ENCODE data around the gene KDM4B.

KDM4B gene

GRCh38 chr19:5011476-5012238 lies 42.7 kb downstream of the KDM4B start:
- H3K4me3 ChIP-seq (ENCODE audit: low read depth in 1 of 2, low read length in 2 of 2) = no peak overlapping the region
- no peaks in the 10 kb centered on the region for H3K27me3 ChIP-seq (ENCODE audit: control insufficient read depth in 1 of 2, insufficient read depth in 2 of 2, low read length in 2 of 2)
- H3K36me3 ChIP-seq (ENCODE audit: control insufficient read depth in 1 of 2, insufficient read depth in 2 of 2, low read length in 2 of 2) = peaks cover 3 to 9% of the 10 kb centered on the region in 2 donors
- no peak overlapping the region for H3K27ac ChIP-seq (ENCODE audit: low read depth, low read length)
- peaks cover 0 to 5% of the 10 kb centered on the region in 2 donors for H3K4me1 ChIP-seq (ENCODE audit: control insufficient read depth in 1 of 2, insufficient read depth in 2 of 2, low read length in 2 of 2)
- no peak overlapping the region for H3K9ac ChIP-seq (ENCODE audit: low read depth in 1 of 2, low read length in 2 of 2)
- H3K9me3 ChIP-seq (ENCODE audit: control insufficient read depth in 1 of 2, low read length in 2 of 2) = no peaks in the 10 kb centered on the region

DNA sequence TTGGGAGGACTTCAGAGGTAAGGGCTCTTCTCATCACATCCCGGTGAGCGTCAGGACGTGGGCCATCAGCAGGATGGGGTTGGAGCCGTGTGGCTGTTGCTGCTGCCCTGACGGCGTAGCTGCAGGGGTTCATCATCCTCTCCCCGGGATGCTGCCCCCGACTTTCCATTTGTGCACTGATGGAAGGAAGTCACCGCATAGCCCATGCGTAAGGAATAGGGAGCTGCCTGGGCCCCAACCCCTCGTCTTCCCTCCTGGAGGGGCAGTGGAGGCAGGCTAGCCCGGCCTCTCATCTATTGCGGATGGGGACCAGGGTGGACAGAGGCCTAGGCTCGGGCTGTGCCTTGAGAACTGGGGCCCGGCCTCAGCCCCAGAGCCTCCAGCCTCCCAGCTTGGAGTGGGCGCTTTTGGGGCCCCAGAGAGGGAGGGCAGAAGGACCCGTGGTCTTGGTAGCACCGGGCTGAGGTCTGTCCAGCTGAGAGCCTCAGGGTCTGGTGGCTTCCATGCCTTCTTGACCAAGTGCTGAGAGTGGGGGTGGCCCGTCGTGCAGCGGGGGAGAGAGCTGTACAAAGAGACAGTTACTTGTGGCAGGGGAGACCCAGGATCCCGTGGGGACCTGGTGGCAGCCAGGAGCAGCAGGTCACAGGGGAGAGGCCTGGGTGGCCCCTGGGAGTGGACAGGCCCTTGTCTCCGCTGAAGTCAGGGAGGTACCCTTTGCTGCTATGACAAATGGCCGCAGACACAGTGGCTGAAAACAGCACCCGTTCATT lies 44.0 kb downstream of the KDM4B start:
- Histone ChIP-seq H3K4me1 (ENCODE audit: control insufficient read depth in 1 of 2, insufficient read depth in 2 of 2, low read length in 2 of 2) (peaks cover 0 to 5% of the 10 kb centered on the region in 2 donors), H3K27me3 (ENCODE audit: control insufficient read depth in 1 of 2, insufficient read depth in 2 of 2, low read length in 2 of 2) (no peaks in the 10 kb centered on the region), H3K36me3 (ENCODE audit: control insufficient read depth in 1 of 2, insufficient read depth in 2 of 2, low read length in 2 of 2) (peaks cover 6 to 13% of the 10 kb centered on the region in 2 donors), H3K27ac (ENCODE audit: low read depth, low read length) (no peak overlapping the region), H3K9me3 (ENCODE audit: control insufficient read depth in 1 of 2, low read length in 2 of 2) (no peaks in the 10 kb centered on the region), H3K4me3 (ENCODE audit: low read depth in 1 of 2, low read length in 2 of 2) (no peak overlapping the region), H3K9ac (ENCODE audit: low read depth in 1 of 2, low read length in 2 of 2) (no peak overlapping the region)

DNA sequence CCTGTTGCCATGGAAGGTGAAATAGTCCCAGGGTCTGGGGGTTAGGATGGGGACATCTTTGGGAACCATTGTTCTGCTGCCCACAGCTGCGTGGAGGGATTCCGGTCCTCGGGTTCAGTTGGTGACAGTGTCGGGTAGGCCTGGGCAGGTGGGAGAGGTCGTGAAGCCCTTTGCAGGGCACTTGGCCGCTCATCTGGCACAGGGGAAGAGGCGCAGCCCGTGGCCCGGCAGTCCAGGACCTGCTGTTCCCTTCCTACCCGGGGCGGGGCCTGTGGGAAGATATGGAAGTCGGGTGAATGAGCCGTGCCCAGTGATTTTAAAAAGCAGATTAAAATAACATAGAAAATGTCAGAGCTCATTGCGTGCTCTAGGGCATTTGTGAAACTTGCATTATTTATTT lies 44.8 kb downstream of the KDM4B start:
- Histone ChIP-seq H3K9me3 (ENCODE audit: control insufficient read depth in 1 of 2, low read length in 2 of 2) (no peaks in the 10 kb centered on the region), H3K27ac (ENCODE audit: low read depth, low read length) (no peak overlapping the region), H3K4me3 (ENCODE audit: low read depth in 1 of 2, low read length in 2 of 2) (no peak overlapping the region), H3K9ac (ENCODE audit: low read depth in 1 of 2, low read length in 2 of 2) (no peak overlapping the region), H3K27me3 (ENCODE audit: control insufficient read depth in 1 of 2, insufficient read depth in 2 of 2, low read length in 2 of 2) (no peaks in the 10 kb centered on the region), H3K36me3 (ENCODE audit: control insufficient read depth in 1 of 2, insufficient read depth in 2 of 2, low read length in 2 of 2) (peaks cover 12 to 19% of the 10 kb centered on the region in 2 donors), H3K4me1 (ENCODE audit: control insufficient read depth in 1 of 2, insufficient read depth in 2 of 2, low read length in 2 of 2) (peaks cover 0 to 5% of the 10 kb centered on the region in 2 donors)

- Histone ChIP-seq H3K9ac (ENCODE audit: low read depth in 1 of 2, low read length in 2 of 2) (no peak overlapping the region), H3K27me3 (ENCODE audit: control insufficient read depth in 1 of 2, insufficient read depth in 2 of 2, low read length in 2 of 2) (no peaks in the 10 kb centered on the region), H3K36me3 (ENCODE audit: control insufficient read depth in 1 of 2, insufficient read depth in 2 of 2, low read length in 2 of 2) (peaks cover 14 to 28% of the 10 kb centered on the region in 2 donors)
Observed at GRCh38 chr19:5014941-5015340, 46.0 kb downstream of the KDM4B start.

GRCh38 chr19:5016268-5016667 lies 47.4 kb downstream of the KDM4B start:
- H3K27ac ChIP-seq (ENCODE audit: low read depth, low read length) = no peak overlapping the region
- H3K9me3 ChIP-seq (ENCODE audit: control insufficient read depth in 1 of 2, low read length in 2 of 2) = no peaks in the 10 kb centered on the region
- H3K4me3 ChIP-seq (ENCODE audit: low read depth in 1 of 2, low read length in 2 of 2) = no peak overlapping the region
- H3K27me3 ChIP-seq (ENCODE audit: control insufficient read depth in 1 of 2, insufficient read depth in 2 of 2, low read length in 2 of 2) = no peaks in the 10 kb centered on the region
- H3K36me3 ChIP-seq (ENCODE audit: control insufficient read depth in 1 of 2, insufficient read depth in 2 of 2, low read length in 2 of 2) = peaks cover 14 to 28% of the 10 kb centered on the region in 2 donors
- no peak overlapping the region for H3K9ac ChIP-seq (ENCODE audit: low read depth in 1 of 2, low read length in 2 of 2)
- peaks cover 0 to 5% of the 10 kb centered on the region in 2 donors for H3K4me1 ChIP-seq (ENCODE audit: control insufficient read depth in 1 of 2, insufficient read depth in 2 of 2, low read length in 2 of 2)

More at GRCh38 chr19:5014941-5015340, 46.0 kb downstream of the KDM4B start:
- no peak overlapping the region for H3K4me3 ChIP-seq (ENCODE audit: low read depth in 1 of 2, low read length in 2 of 2)
- H3K9me3 ChIP-seq (ENCODE audit: control insufficient read depth in 1 of 2, low read length in 2 of 2) = no peaks in the 10 kb centered on the region
- peaks cover 0 to 5% of the 10 kb centered on the region in 2 donors for H3K4me1 ChIP-seq (ENCODE audit: control insufficient read depth in 1 of 2, insufficient read depth in 2 of 2, low read length in 2 of 2)
- H3K27ac ChIP-seq (ENCODE audit: low read depth, low read length) = no peak overlapping the region

GRCh38 chr19:5016781-5017180 lies 47.9 kb downstream of the KDM4B start:
- Histone ChIP-seq H3K9ac (ENCODE audit: low read depth in 1 of 2, low read length in 2 of 2) (no peak overlapping the region), H3K4me3 (ENCODE audit: low read depth in 1 of 2, low read length in 2 of 2) (no peak overlapping the region), H3K36me3 (ENCODE audit: control insufficient read depth in 1 of 2, insufficient read depth in 2 of 2, low read length in 2 of 2) (peaks cover 14 to 28% of the 10 kb centered on the region in 2 donors), H3K27me3 (ENCODE audit: control insufficient read depth in 1 of 2, insufficient read depth in 2 of 2, low read length in 2 of 2) (no peaks in the 10 kb centered on the region), H3K4me1 (ENCODE audit: control insufficient read depth in 1 of 2, insufficient read depth in 2 of 2, low read length in 2 of 2) (peaks cover 0 to 5% of the 10 kb centered on the region in 2 donors), H3K27ac (ENCODE audit: low read depth, low read length) (no peak overlapping the region), H3K9me3 (ENCODE audit: control insufficient read depth in 1 of 2, low read length in 2 of 2) (no peaks in the 10 kb centered on the region)

GRCh38 chr19:5017235-5017634 lies 48.3 kb downstream of the KDM4B start:
- peaks cover 0 to 5% of the 10 kb centered on the region in 2 donors for H3K4me1 ChIP-seq (ENCODE audit: control insufficient read depth in 1 of 2, insufficient read depth in 2 of 2, low read length in 2 of 2)
- peaks cover 14 to 28% of the 10 kb centered on the region in 2 donors for H3K36me3 ChIP-seq (ENCODE audit: control insufficient read depth in 1 of 2, insufficient read depth in 2 of 2, low read length in 2 of 2)
- H3K27me3 ChIP-seq (ENCODE audit: control insufficient read depth in 1 of 2, insufficient read depth in 2 of 2, low read length in 2 of 2) = no peaks in the 10 kb centered on the region
- H3K27ac ChIP-seq (ENCODE audit: low read depth, low read length) = no peak overlapping the region
- no peak overlapping the region for H3K9ac ChIP-seq (ENCODE audit: low read depth in 1 of 2, low read length in 2 of 2)
- H3K9me3 ChIP-seq (ENCODE audit: control insufficient read depth in 1 of 2, low read length in 2 of 2) = no peaks in the 10 kb centered on the region
- no peak overlapping the region for H3K4me3 ChIP-seq (ENCODE audit: low read depth in 1 of 2, low read length in 2 of 2)

GRCh38 chr19:5018224-5019015 lies 49.5 kb downstream of the KDM4B start:
- no peaks in the 10 kb centered on the region for H3K27me3 ChIP-seq (ENCODE audit: control insufficient read depth in 1 of 2, insufficient read depth in 2 of 2, low read length in 2 of 2)
- no peaks in the 10 kb centered on the region for H3K9me3 ChIP-seq (ENCODE audit: control insufficient read depth in 1 of 2, low read length in 2 of 2)
- no peak overlapping the region for H3K4me3 ChIP-seq (ENCODE audit: low read depth in 1 of 2, low read length in 2 of 2)
- peaks cover 14 to 28% of the 10 kb centered on the region in 2 donors for H3K36me3 ChIP-seq (ENCODE audit: control insufficient read depth in 1 of 2, insufficient read depth in 2 of 2, low read length in 2 of 2)
- H3K4me1 ChIP-seq (ENCODE audit: control insufficient read depth in 1 of 2, insufficient read depth in 2 of 2, low read length in 2 of 2) = peaks cover 0 to 4% of the 10 kb centered on the region in 2 donors
- H3K9ac ChIP-seq (ENCODE audit: low read depth in 1 of 2, low read length in 2 of 2) = no peak overlapping the region
- H3K27ac ChIP-seq (ENCODE audit: low read depth, low read length) = no peak overlapping the region

- H3K4me3 ChIP-seq (ENCODE audit: low read depth in 1 of 2, low read length in 2 of 2) = no peak overlapping the region
- peaks cover 14 to 28% of the 10 kb centered on the region in 2 donors for H3K36me3 ChIP-seq (ENCODE audit: control insufficient read depth in 1 of 2, insufficient read depth in 2 of 2, low read length in 2 of 2)
- no peak overlapping the region for H3K27ac ChIP-seq (ENCODE audit: low read depth, low read length)
- no peak overlapping the region for H3K9ac ChIP-seq (ENCODE audit: low read depth in 1 of 2, low read length in 2 of 2)
- H3K4me1 ChIP-seq (ENCODE audit: control insufficient read depth in 1 of 2, insufficient read depth in 2 of 2, low read length in 2 of 2) = no peaks in the 10 kb centered on the region
- H3K9me3 ChIP-seq (ENCODE audit: control insufficient read depth in 1 of 2, low read length in 2 of 2) = no peaks in the 10 kb centered on the region
- H3K27me3 ChIP-seq (ENCODE audit: control insufficient read depth in 1 of 2, insufficient read depth in 2 of 2, low read length in 2 of 2) = no peaks in the 10 kb centered on the region
Observed at GRCh38 chr19:5020368-5020767, 51.5 kb downstream of the KDM4B start.

Measured in duodenal mucosa (tissue), 2 donors.